H1 (cell line): ENCODE measurements around the gene PIGA. TPM values are rescaled to one million over a fixed set of nuclear protein-coding genes. Genes with fewer than 3 reads are reported as not detected.

Experiments used
- CTCF ChIA-PET: fragments of 300-600 bp; sonication (Branson Sonifier 250); formaldehyde crosslinking; loops from one replicate; lab custom pipeline; 2021; ENCODE audit not compliant: partially characterized antibody; lab: Charles Lee
- POLR2A ChIA-PET: fragments of 300-600 bp; sonication (Branson Sonifier 250); formaldehyde crosslinking; loops from one replicate; lab custom pipeline; 2021; ENCODE audit warnings: inconsistent platforms; ENCODE audit not compliant: partially characterized antibody; lab: Charles Lee
- DNase-seq, 2 experiments: peaks; one replicate each; pipeline versions ENCODE4 v3.0.0 to v3.0.0-alpha.2; 2010 to 2022; ENCODE audit warnings: low spot score in 2 of 2, low read depth in 1 of 2, mixed read lengths in 1 of 2
- FAIRE-seq: peaks from 2 replicates; lab custom pipeline; 2011; peaks lifted over from hg19 to GRCh38; lab: Jason Lieb, UNC
- H2AFZ ChIP-seq: 2 replicates; pipeline ENCODE4 v1.8.1; 2012; ENCODE audit warnings: low read length, inconsistent platforms
- H2AK5ac ChIP-seq: 2 replicates; pipeline ENCODE4 v1.6.1; 2013; ENCODE audit warnings: low read depth, low read length
- H2BK120ac ChIP-seq: replicated peaks from 2 replicates; pipeline ENCODE3; 2013; ENCODE audit warnings: low read depth, low read length, inconsistent platforms
- H2BK12ac ChIP-seq: 2 replicates; pipeline ENCODE4 v1.6.1; 2013; ENCODE audit warnings: low read depth, low read length
- H2BK15ac ChIP-seq: 2 replicates; pipeline ENCODE4 v1.6.1; 2013; ENCODE audit warnings: low read length
- H2BK20ac ChIP-seq: 2 replicates; pipeline ENCODE4 v1.6.1; 2013; ENCODE audit warnings: low read length
- H2BK5ac ChIP-seq: 2 replicates; pipeline ENCODE4 v1.6.1; 2013; ENCODE audit warnings: low read depth, low read length
- H3K14ac ChIP-seq: 2 replicates; pipeline ENCODE4 v1.6.1; 2013; ENCODE audit warnings: inconsistent platforms; ENCODE audit not compliant: insufficient read length
- H3K18ac ChIP-seq: 2 replicates; pipeline ENCODE4 v1.6.1; 2013; ENCODE audit warnings: low read length; ENCODE audit errors: extremely low read depth
- H3K23ac ChIP-seq: 2 replicates; pipeline ENCODE4 v1.6.1; 2013; ENCODE audit warnings: inconsistent platforms; ENCODE audit not compliant: insufficient read length
- H3K23me2 ChIP-seq: 2 replicates; pipeline ENCODE4 v1.6.1; 2013; ENCODE audit warnings: low read depth, low read length
- H3K27ac ChIP-seq: 2 replicates; pipeline ENCODE4 v1.6.1; 2011; ENCODE audit warnings: low read depth, low read length, inconsistent platforms
- H3K27me3 ChIP-seq, 4 experiments: replicated peaks in 1 of 4; 1 replicate in 1 of 4; 2 replicates in 3 of 4; pipeline versions ENCODE4 v1.6.1 to v1.8.1; 2011 to 2013; ENCODE audit warnings: low read length in 3 of 4, mild to moderate bottlenecking in 3 of 4, inconsistent platforms in 2 of 4, mixed read lengths in 2 of 4, moderate library complexity in 1 of 4; ENCODE audit not compliant: control insufficient read depth in 3 of 4, insufficient read depth in 3 of 4; ENCODE audit errors: extremely low read depth in 1 of 4
- H3K36me3 ChIP-seq, 4 experiments: 2 replicates each; pipeline versions ENCODE4 v1.6.1 to v1.8.1; 2011 to 2013; ENCODE audit warnings: mild to moderate bottlenecking in 4 of 4, low read length in 3 of 4, moderate library complexity in 2 of 4, control low read depth in 1 of 4, inconsistent platforms in 1 of 4; ENCODE audit not compliant: insufficient read depth in 4 of 4, control insufficient read depth in 2 of 4
- H3K4ac ChIP-seq: replicated peaks from 2 replicates; pipeline ENCODE3; 2013; ENCODE audit warnings: low read length, low read depth, mixed read lengths, inconsistent platforms; ENCODE audit not compliant: insufficient read length
- H3K4me1 ChIP-seq, 4 experiments: replicated peaks in 1 of 4; 1 replicate in 1 of 4; 2 replicates in 3 of 4; pipeline versions ENCODE4 v1.6.1 to v1.8.1; 2011 to 2013; ENCODE audit warnings: low read length in 3 of 4, inconsistent platforms in 2 of 4, mixed read lengths in 1 of 4; ENCODE audit not compliant: insufficient read depth in 4 of 4, control insufficient read depth in 3 of 4
- H3K4me2 ChIP-seq, 2 experiments: 2 replicates each; pipeline versions ENCODE4 v1.6.1 to v1.8.1; 2011 to 2013; ENCODE audit warnings: low read depth in 2 of 2, low read length in 2 of 2, control low read depth in 1 of 2, inconsistent platforms in 1 of 2, mild to moderate bottlenecking in 1 of 2; ENCODE audit not compliant: insufficient read depth in 1 of 2
- H3K4me3 ChIP-seq, 4 experiments: fragments of 200-600, 300-600 bp in 1 of 4; sonication (generic), shearing (Covaris generic), sonication (Bioruptor Twin) in 1 of 4; 2 replicates each; pipeline versions ENCODE4 v1.5.1 to v1.8.1; 2011 to 2016; ENCODE audit warnings: low read length in 4 of 4, low read depth in 3 of 4, control low read depth in 2 of 4, inconsistent platforms in 2 of 4, mild to moderate bottlenecking in 2 of 4, mixed read lengths in 1 of 4, moderate library complexity in 1 of 4; ENCODE audit not compliant: insufficient read depth in 2 of 4; ENCODE audit errors: extremely low read depth in 1 of 4
- H3K56ac ChIP-seq: replicated peaks from 2 replicates; pipeline ENCODE3; 2013; ENCODE audit warnings: low read depth, mild to moderate bottlenecking, mixed read lengths, low read length, inconsistent platforms; ENCODE audit not compliant: insufficient read length
- H3K79me1 ChIP-seq: 2 replicates; pipeline ENCODE4 v1.6.1; 2013; ENCODE audit warnings: low read depth, low read length, control low read depth
- H3K79me2 ChIP-seq, 2 experiments: 2 replicates each; pipeline versions ENCODE4 v1.6.1 to v1.8.1; 2012 to 2013; ENCODE audit warnings: low read length in 2 of 2, mild to moderate bottlenecking in 2 of 2, inconsistent platforms in 1 of 2; ENCODE audit not compliant: insufficient read depth in 2 of 2, control insufficient read depth in 1 of 2
- H3K9ac ChIP-seq, 4 experiments: replicated peaks in 1 of 4; 1 replicate in 1 of 4; 2 replicates in 3 of 4; pipeline versions ENCODE4 v1.6.1 to v1.8.1; 2011 to 2013; ENCODE audit warnings: low read depth in 3 of 4, low read length in 3 of 4, control low read depth in 2 of 4, mild to moderate bottlenecking in 2 of 4, moderate library complexity in 2 of 4, inconsistent platforms in 1 of 4; ENCODE audit errors: extremely low read depth in 1 of 4
- H3K9me3 ChIP-seq, 2 experiments: 2 replicates each; pipeline versions ENCODE4 v1.6.1 to v1.8.1; 2012 to 2013; ENCODE audit warnings: mild to moderate bottlenecking in 2 of 2, moderate library complexity in 2 of 2, control low read depth in 1 of 2, inconsistent platforms in 1 of 2, low read depth in 1 of 2, low read length in 1 of 2, mixed read lengths in 1 of 2; ENCODE audit not compliant: insufficient read depth in 2 of 2
- H4K20me1 ChIP-seq, 2 experiments: replicated peaks in 1 of 2; 2 replicates each; pipeline versions ENCODE3 to v1.8.1; 2011 to 2013; ENCODE audit warnings: inconsistent platforms in 2 of 2, low read length in 2 of 2, mild to moderate bottlenecking in 1 of 2; ENCODE audit not compliant: insufficient read depth in 2 of 2, control insufficient read depth in 1 of 2
- H4K5ac ChIP-seq: 2 replicates; pipeline ENCODE4 v1.6.1; 2013; ENCODE audit warnings: low read length, low read depth, mixed read lengths, inconsistent platforms; ENCODE audit not compliant: insufficient read length
- H4K8ac ChIP-seq: 2 replicates; pipeline ENCODE4 v1.8.0; 2013; ENCODE audit warnings: mild to moderate bottlenecking, moderate library complexity, low read length, inconsistent platforms; ENCODE audit not compliant: insufficient read depth; ENCODE audit errors: extremely low read depth
- H4K91ac ChIP-seq: replicated peaks from 2 replicates; pipeline ENCODE3; 2013; ENCODE audit warnings: low read length, mixed read lengths, inconsistent platforms; ENCODE audit not compliant: insufficient read length
- BRCA1 ChIP-seq: IDR thresholded peaks from 2 replicates; pipeline ENCODE4 v1.6.1; 2012; ENCODE audit warnings: low read depth, low read length, improper control_type of control experiment
- POU5F1 ChIP-seq: IDR thresholded peaks from 2 replicates; pipeline ENCODE4 v1.6.1; 2011; ENCODE audit warnings: low read depth, mild to moderate bottlenecking, low read length, moderate library complexity
- WGBS, 2 experiments: shearing (Covaris generic) in 1 of 2; methylation state at CpG; one replicate each; pipeline versions ENCODE4 v1.1.6 to v1.1.7; 2013 to 2015; ENCODE audit warnings: low lambda C conversion rate in 2 of 2, mixed read lengths in 2 of 2, inconsistent platforms in 1 of 2, low coverage in 1 of 2, missing lambda C conversion rate in 1 of 2; ENCODE audit not compliant: insufficient replicate concordance in 2 of 2, insufficient coverage in 1 of 2, insufficient read length in 1 of 2; ENCODE audit errors: extremely low coverage in 1 of 2, missing lambda C conversion rate in 1 of 2; 5-methylcytosine and 5-hydroxymethylcytosine counted together
- polyA plus RNA-seq, 7 experiments: library from polyadenylated mRNA; depleted of rRNA in 3 of 7; stranded (reverse) in 5 of 7; unstranded in 2 of 7; fragments of >200 nt in 5 of 7; fragments of 200-250 nt in 2 of 7; gene quantifications; 1 replicate in 5 of 7; 2 replicates in 1 of 7; 4 replicates in 1 of 7; pipeline versions ENCODE4 v1.2.1 to v1.2.3, GENCODE V29; 2011 to 2013; ENCODE audit warnings: missing spikeins in 2 of 7, mixed read lengths in 2 of 7
- total RNA-seq: library from RNA; stranded (reverse); fragmentation: NEBNext Ultra II Directional; extraction: Animal tissue kit (Norgen Biotek cat#: 25700); gene quantifications from 2 replicates; pipeline ENCODE4 v1.2.1, GENCODE V29; 2021

Gene PIGA
- total and polyA plus RNA-seq, 2 of the 8 experiments (the other 6 are each of a cell fraction or from before 2014, with no cell fraction given), result 5.0 to 13.4 TPM

- H3K18ac ChIP-seq, result no peak overlapping the region
- H4K91ac ChIP-seq, result no peak overlapping the region
- H2BK5ac ChIP-seq, result no peak overlapping the region
- no peak overlapping the region for H3K23ac ChIP-seq
- 71% methylated on average over 5 of the region's 5 CpGs; no CpG with 5 or more reads in 1 of the 2 experiments for WGBS, 2 experiments
- H4K8ac ChIP-seq, result no peak overlapping the region
- no peak overlapping the region for H2BK20ac ChIP-seq
- no peaks in the 10 kb centered on the region for H3K23me2 ChIP-seq
- H3K79me2 ChIP-seq, result no peaks in the 10 kb centered on the region
- no peaks in the 10 kb centered on the region for H3K27me3 ChIP-seq
- H2AFZ ChIP-seq, result no peak overlapping the region
- no peak overlapping the region for H3K4me3 ChIP-seq
- H3K79me1 ChIP-seq, result no peaks in the 10 kb centered on the region
- H2BK15ac ChIP-seq, result no peak overlapping the region
- H3K4ac ChIP-seq, result no peak overlapping the region
- DNase-seq (no peak), FAIRE-seq (no peak)
- H3K36me3 ChIP-seq, result peaks cover 0 to 17% (median 7%) of the 10 kb centered on the region in 4 experiments; a peak in 5 of 8 replicates
- no peak overlapping the region for H2BK12ac ChIP-seq
- H3K56ac ChIP-seq, result no peak overlapping the region
- no peaks in the 10 kb centered on the region for H3K4me1 ChIP-seq
- H2BK120ac ChIP-seq, result no peak overlapping the region
- no peaks in the 10 kb centered on the region for H3K9me3 ChIP-seq
- ChIA-PET POLR2A (no interaction called here), CTCF (interaction anchor here (0.6 to 1.2 kb wide), 3 partner anchors 12 to 145 kb away, joined by 3 to 4 read pairs (median 3); no protein-coding TSS in a partner anchor)
- H2AK5ac ChIP-seq, result no peak overlapping the region
- no peak overlapping the region for H3K14ac ChIP-seq
- no peak overlapping the region for H3K4me2 ChIP-seq
- TF ChIP-seq BRCA1 (no peak), POU5F1 (no peak)
- H3K27ac ChIP-seq, result no peak overlapping the region
- no peak overlapping the region for H3K9ac ChIP-seq
- H4K20me1 ChIP-seq, result no peaks in the 10 kb centered on the region
- H4K5ac ChIP-seq, result no peak overlapping the region
Measured at GRCh38 chrX:15322472-15322871, 12.9 kb downstream of the PIGA start.
